Trophoblast cell (in vitro differentiated cells and primary cell): ENCODE results near the gene MED20.

Source experiments
- DNase-seq, 2 donors: peaks; one replicate each; pipeline ENCODE4 v3.0.0-alpha.2; 2016
- H2AFZ ChIP-seq: 2 replicates; pipeline ENCODE4 v1.6.1; 2013; ENCODE audit warnings: low read length, moderate library complexity, mild to moderate bottlenecking; ENCODE audit not compliant: insufficient read depth, poor library complexity
- H2AK5ac ChIP-seq: 2 replicates; pipeline ENCODE4 v1.6.1; 2013; ENCODE audit warnings: mild to moderate bottlenecking, low read length
- H2BK120ac ChIP-seq: 2 replicates; pipeline ENCODE4 v1.6.1; 2013; ENCODE audit warnings: low read length, mild to moderate bottlenecking, moderate library complexity; ENCODE audit not compliant: insufficient read depth, poor library complexity
- H2BK12ac ChIP-seq: 2 replicates; pipeline ENCODE4 v1.6.1; 2013; ENCODE audit warnings: mild to moderate bottlenecking, low read length, moderate library complexity
- H2BK5ac ChIP-seq: 2 replicates; pipeline ENCODE4 v1.6.1; 2013; ENCODE audit warnings: low read length, low read depth, moderate library complexity, mild to moderate bottlenecking; ENCODE audit not compliant: poor library complexity
- H3K14ac ChIP-seq: 2 replicates; pipeline ENCODE4 v1.6.1; 2013; ENCODE audit warnings: mild to moderate bottlenecking, low read length
- H3K18ac ChIP-seq: 2 replicates; pipeline ENCODE4 v1.6.1; 2013; ENCODE audit warnings: mild to moderate bottlenecking, low read length
- H3K23ac ChIP-seq: 2 replicates; pipeline ENCODE4 v1.6.1; 2013; ENCODE audit warnings: low read length
- H3K27ac ChIP-seq: 2 replicates; pipeline ENCODE4 v1.5.1; 2013; ENCODE audit warnings: low read depth, mild to moderate bottlenecking, inconsistent platforms, low read length, moderate library complexity
- H3K27me3 ChIP-seq: 2 replicates; pipeline ENCODE4 v1.6.1; 2013; ENCODE audit warnings: inconsistent platforms, mild to moderate bottlenecking, low read length, moderate library complexity; ENCODE audit not compliant: insufficient read depth
- H3K36me3 ChIP-seq, 2 experiments: 1 replicate in 1 of 2; 2 replicates in 1 of 2; pipeline ENCODE4 v1.6.1; 2013; ENCODE audit warnings: low read length in 2 of 2, mild to moderate bottlenecking in 2 of 2, moderate library complexity in 1 of 2; ENCODE audit not compliant: insufficient read depth in 2 of 2, control insufficient read depth in 1 of 2
- H3K4ac ChIP-seq: 2 replicates; pipeline ENCODE4 v1.6.1; 2013; ENCODE audit warnings: low read depth, mild to moderate bottlenecking, low read length, moderate library complexity
- H3K4me1 ChIP-seq, 2 experiments: 1 replicate in 1 of 2; 2 replicates in 1 of 2; pipeline ENCODE4 v1.6.1; 2013; ENCODE audit warnings: low read length in 2 of 2, mild to moderate bottlenecking in 2 of 2, moderate library complexity in 1 of 2; ENCODE audit not compliant: insufficient read depth in 2 of 2, control insufficient read depth in 1 of 2
- H3K4me2 ChIP-seq: 2 replicates; pipeline ENCODE4 v1.6.1; 2013; ENCODE audit warnings: inconsistent platforms, mild to moderate bottlenecking, low read length, moderate library complexity
- H3K4me3 ChIP-seq: 2 replicates; pipeline ENCODE4 v1.5.1; 2013; ENCODE audit warnings: mild to moderate bottlenecking, low read depth, low read length, inconsistent platforms
- H3K79me1 ChIP-seq: one replicate; pipeline ENCODE4 v1.6.1; 2013; ENCODE audit warnings: low read length
- H3K79me2 ChIP-seq: 2 replicates; pipeline ENCODE4 v1.6.1; 2013; ENCODE audit warnings: low read length, mild to moderate bottlenecking; ENCODE audit not compliant: control insufficient read depth, insufficient read depth, poor library complexity
- H3K9ac ChIP-seq: 2 replicates; pipeline ENCODE4 v1.6.1; 2013; ENCODE audit warnings: mild to moderate bottlenecking, low read length
- H3K9me3 ChIP-seq: 2 replicates; pipeline ENCODE4 v1.6.1; 2013; ENCODE audit warnings: low read depth, mild to moderate bottlenecking, control low read depth, inconsistent platforms, low read length; ENCODE audit not compliant: insufficient read depth
- H4K12ac ChIP-seq: 2 replicates; pipeline ENCODE4 v1.6.1; 2013; ENCODE audit warnings: low read depth, mild to moderate bottlenecking, low read length, moderate library complexity
- H4K8ac ChIP-seq: 2 replicates; pipeline ENCODE4 v1.6.1; 2013; ENCODE audit warnings: low read depth, mild to moderate bottlenecking, low read length, moderate library complexity
- H4K91ac ChIP-seq: one replicate; pipeline ENCODE4 v1.6.1; 2013; ENCODE audit warnings: low read depth, mild to moderate bottlenecking, low read length, moderate library complexity
- WGBS: extraction: QIAGEN DNeasy Blood & Tissue Kit; methylation state at CpG from one replicate; pipeline ENCODE4 v1.1.7; 2013; ENCODE audit warnings: missing lambda C conversion rate; ENCODE audit not compliant: insufficient read length, insufficient coverage; ENCODE audit errors: extremely low coverage; 5-methylcytosine and 5-hydroxymethylcytosine counted together

The MED20 gene

DNA sequence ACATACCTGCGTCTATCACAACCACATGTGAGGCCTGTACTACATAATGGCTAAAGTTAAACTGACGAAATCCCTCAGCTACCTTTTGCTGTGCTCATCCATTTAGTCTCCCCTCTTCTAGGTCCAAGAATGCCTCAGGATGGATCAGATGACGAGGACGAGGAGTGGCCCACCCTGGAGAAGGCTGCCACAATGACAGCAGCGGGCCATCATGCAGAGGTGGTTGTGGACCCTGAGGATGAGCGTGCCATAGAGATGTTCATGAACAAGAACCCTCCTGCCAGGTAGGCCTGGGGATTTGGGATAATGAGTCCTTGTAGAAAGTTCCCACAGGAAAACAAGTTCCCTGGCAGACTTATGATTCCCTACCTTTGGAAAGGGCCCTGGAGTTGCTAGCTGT, 6.3 kb upstream of the MED20 start:
- peaks cover 0 to 2% of the 10 kb centered on the region in 2 experiments for H3K4me1 ChIP-seq
- H3K36me3 ChIP-seq, result peaks cover 38 to 56% of the 10 kb centered on the region in 2 experiments
- WGBS, result no CpG with 5 or more reads among the region's 6 CpGs
- H4K8ac ChIP-seq, result no peak overlapping the region
- H3K14ac ChIP-seq, result no peak overlapping the region
- no peak overlapping the region for H2AFZ ChIP-seq
- no peak overlapping the region for H3K9ac ChIP-seq
- DNase-seq, result no peak
- H4K91ac ChIP-seq, result no peak overlapping the region
- no peak overlapping the region for H2BK120ac ChIP-seq
- H3K27me3 ChIP-seq, result no peaks in the 10 kb centered on the region
- no peak overlapping the region for H3K4me2 ChIP-seq
- no peak overlapping the region for H3K23ac ChIP-seq
- no peak overlapping the region for H2BK5ac ChIP-seq
- no peak overlapping the region for H3K18ac ChIP-seq
- no peak overlapping the region for H3K4ac ChIP-seq
- no peak overlapping the region for H2AK5ac ChIP-seq
- no peak overlapping the region for H2BK12ac ChIP-seq
- H4K12ac ChIP-seq, result no peak overlapping the region
- peaks cover 2% of the 10 kb centered on the region for H3K79me2 ChIP-seq
- H3K4me3 ChIP-seq, result no peak overlapping the region
- H3K27ac ChIP-seq, result no peak overlapping the region
- H3K79me1 ChIP-seq, result no peaks in the 10 kb centered on the region
- no peaks in the 10 kb centered on the region for H3K9me3 ChIP-seq

DNA sequence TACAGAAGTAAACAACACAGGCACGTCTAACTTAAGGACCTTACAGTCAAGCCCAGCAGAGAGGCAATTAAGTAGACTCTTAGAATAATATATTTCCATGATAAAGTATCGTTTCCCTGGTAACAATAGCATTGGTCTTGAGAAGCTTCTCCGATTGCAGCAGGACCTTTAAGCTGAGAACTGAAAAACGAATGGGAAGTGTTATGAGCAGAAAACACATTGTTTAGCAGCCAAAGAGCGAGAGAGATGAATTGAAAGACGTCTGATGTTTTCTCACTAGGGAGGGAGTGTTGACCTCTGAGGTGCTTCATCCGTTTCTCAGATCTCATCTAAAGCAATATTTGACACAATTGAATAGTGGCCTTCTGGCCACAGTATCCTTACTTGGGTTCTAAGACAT, 1.2 kb upstream of the MED20 start:
- peaks cover 6 to 9% of the 10 kb centered on the region in 2 experiments for H3K36me3 ChIP-seq
- H2BK12ac ChIP-seq, result no peak overlapping the region
- no peaks in the 10 kb centered on the region for H3K27me3 ChIP-seq
- no peak overlapping the region for H2BK5ac ChIP-seq
- H3K4me2 ChIP-seq, result peak overlapping the region; percentile 80
- no peak overlapping the region for H2BK120ac ChIP-seq
- peaks cover 2 to 9% of the 10 kb centered on the region in 2 experiments for H3K4me1 ChIP-seq
- H3K9me3 ChIP-seq, result no peaks in the 10 kb centered on the region
- H2AFZ ChIP-seq, result no peak overlapping the region
- H3K9ac ChIP-seq, result peak overlapping the region; percentile 92
- H3K4ac ChIP-seq, result peak overlapping the region; percentile 98
- H4K91ac ChIP-seq, result no peak overlapping the region
- WGBS, result no CpG with 5 or more reads among the region's 7 CpGs
- peaks cover 10% of the 10 kb centered on the region for H3K79me2 ChIP-seq
- no peak overlapping the region for H4K12ac ChIP-seq
- no peak overlapping the region for H3K23ac ChIP-seq
- no peak overlapping the region for H3K27ac ChIP-seq
- H3K18ac ChIP-seq, result no peak overlapping the region
- H3K14ac ChIP-seq, result no peak overlapping the region
- peaks cover 6% of the 10 kb centered on the region for H3K79me1 ChIP-seq
- H2AK5ac ChIP-seq, result no peak overlapping the region
- peak overlapping the region; percentile 93 for H3K4me3 ChIP-seq
- DNase-seq, result no peak
- H4K8ac ChIP-seq, result no peak overlapping the region

DNA sequence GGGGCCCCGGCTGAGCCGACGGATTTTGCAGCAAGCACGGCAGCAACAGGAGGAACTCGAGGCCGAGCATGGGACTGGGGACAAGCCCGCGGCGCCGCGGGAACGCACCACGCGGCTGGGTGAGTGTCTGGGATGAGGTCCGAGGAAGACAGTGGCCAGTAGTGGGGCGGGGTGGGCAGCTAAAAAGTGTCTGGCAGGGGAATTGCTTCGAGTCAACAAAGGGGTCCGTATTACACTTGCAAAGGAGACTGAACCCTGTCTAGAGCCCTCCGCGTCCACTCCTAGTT, 716 bp upstream of the MED20 start:
- Histone ChIP-seq H3K9ac (peak overlapping the region; percentile 92), H3K36me3 (peaks cover 6 to 9% of the 10 kb centered on the region in 2 experiments), H4K8ac (peak overlapping the region; percentile 93), H3K27ac (peak overlapping the region; percentile 89), H3K4me1 (peaks cover 2 to 9% of the 10 kb centered on the region in 2 experiments), H4K91ac (peak overlapping the region; percentile 80), H3K79me1 (peaks cover 6% of the 10 kb centered on the region), H2BK120ac (peak overlapping the region; percentile 77), H3K9me3 (no peaks in the 10 kb centered on the region), H3K23ac (no peak overlapping the region), H2AFZ (peak overlapping the region; percentile 85), H2BK12ac (no peak overlapping the region), H3K27me3 (no peaks in the 10 kb centered on the region), H3K79me2 (peaks cover 10% of the 10 kb centered on the region), H2BK5ac (peak overlapping the region; percentile 77), H3K18ac (peak overlapping the region; percentile 82), H3K14ac (peak overlapping the region; percentile 85), H3K4me3 (peak overlapping the region; percentile 93), H3K4ac (peak overlapping the region; percentile 98), H2AK5ac (peak overlapping the region; percentile 90), H4K12ac (peak overlapping the region; percentile 65), H3K4me2 (peak overlapping the region; percentile 80)
- WGBS, result no CpG with 5 or more reads among the region's 20 CpGs
- DNase-seq, result no peak

DNA sequence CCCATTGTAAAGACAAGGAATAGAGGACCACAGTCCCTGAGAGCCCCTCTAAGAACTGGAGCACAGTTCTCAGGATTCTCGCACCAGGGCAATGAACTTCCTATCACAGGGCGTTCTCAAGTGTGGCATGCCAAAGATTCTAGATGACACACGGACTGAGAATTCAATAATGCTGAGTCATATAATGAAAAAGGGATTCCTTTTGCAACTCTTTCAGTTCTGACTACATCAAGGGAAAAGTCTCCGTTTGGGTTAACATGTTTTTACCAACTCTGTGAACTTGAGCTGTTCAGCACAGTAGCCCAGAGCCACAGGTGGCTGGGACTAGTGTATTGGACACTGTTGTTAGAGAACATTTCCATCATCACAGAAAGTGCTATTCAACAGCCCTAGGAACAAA, 3.4 kb downstream of the MED20 start:
- H3K14ac ChIP-seq, result no peak overlapping the region

More for the DNA sequence above, 3.4 kb downstream of the MED20 start:
- Histone ChIP-seq H3K4me2 (no peak overlapping the region), H3K4me1 (peaks cover 2 to 9% of the 10 kb centered on the region in 2 experiments), H3K9me3 (no peaks in the 10 kb centered on the region), H3K27ac (no peak overlapping the region), H2BK5ac (no peak overlapping the region), H3K4me3 (no peak overlapping the region), H4K91ac (no peak overlapping the region), H3K18ac (no peak overlapping the region), H2BK120ac (no peak overlapping the region), H3K9ac (no peak overlapping the region), H4K8ac (no peak overlapping the region), H2BK12ac (no peak overlapping the region), H3K79me2 (peaks cover 8% of the 10 kb centered on the region), H3K27me3 (no peaks in the 10 kb centered on the region), H3K79me1 (peaks cover 6% of the 10 kb centered on the region), H3K4ac (no peak overlapping the region), H4K12ac (no peak overlapping the region), H2AK5ac (no peak overlapping the region), H2AFZ (no peak overlapping the region), H3K23ac (no peak overlapping the region), H3K36me3 (peaks cover 16 to 24% of the 10 kb centered on the region in 2 experiments)
- WGBS, result no CpG with 5 or more reads among the region's 4 CpGs
- peak; percentile 19 to 77 for DNase-seq
